Fibroblast of lung (primary cell): ENCODE measurements around the gene MMD.

Source experiments
- CTCF ChIP-seq, 2 donors: IDR thresholded peaks in 1 of 2; conservative IDR thresholded peaks in 1 of 2; 1 replicate in 1 of 2; 2 replicates in 1 of 2; pipeline ENCODE4 v1.5.1; 2011 to 2012; ENCODE audit warnings: low read length in 2 of 2, control low read depth in 1 of 2, inconsistent platforms in 1 of 2, low read depth in 1 of 2, mild to moderate bottlenecking in 1 of 2
- EZH2 ChIP-seq: IDR thresholded peaks from 2 replicates; pipeline ENCODE4 v1.5.1; 2012; ENCODE audit warnings: low read length, control low read depth, mild to moderate bottlenecking; ENCODE audit errors: missing control alignments

- no peak for TF ChIP-seq CTCF (conservative IDR thresholded peaks at IDR 0.05 in 1 of 2, IDR thresholded peaks at IDR 0.05 in 1 of 2; ENCODE audit: low read depth in 1 of 2, low read length in 2 of 2)
- no peak for TF ChIP-seq EZH2
Observed at GRCh38 chr17:55398689-55399088, 22.9 kb downstream of the MMD start.
